Measurements from ENCODE around the gene PDE2A. TPM values are rescaled to one million over a fixed set of nuclear protein-coding genes. Genes with fewer than 3 reads are reported as not detected.

The PDE2A gene
- total and polyA plus RNA-seq, 10 of the 15 experiments (the other 5 are each of a cell fraction or from before 2014, with no cell fraction given) = 0.06 to 0.15 (median 0.11) TPM; not detected in 6

- TF ChIP-seq E2F4 (IDR thresholded peaks at IDR 0.05; ENCODE audit: low read depth, low read length) = no peak
- no peak for TF ChIP-seq GATAD2B (conservative IDR thresholded peaks at IDR 0.05; ENCODE audit: low read depth)
- no peak for TF ChIP-seq LARP7 (IDR thresholded peaks at IDR 0.05)
- no peak for TF ChIP-seq NKRF (conservative IDR thresholded peaks at IDR 0.05)
- TF ChIP-seq NR2F1 (conservative IDR thresholded peaks at IDR 0.05) = peak; percentile 90
- TF ChIP-seq ESRRA (IDR thresholded peaks at IDR 0.05; ENCODE audit: low read length) = peak; percentile 87; the same call in 1 of the 2 replicates
- TF ChIP-seq BRCA1 (IDR thresholded peaks at IDR 0.05; ENCODE audit: low read depth, low read length) = no peak
- TF ChIP-seq MLLT1 (IDR thresholded peaks at IDR 0.05) = peak; percentile 36; the same call in 1 of the 2 replicates
- TF ChIP-seq RFX5 (IDR thresholded peaks at IDR 0.05; ENCODE audit: low read depth, low read length) = no peak
- peak; percentile 58; the same call in 1 of the 2 replicates for TF ChIP-seq PKNOX1 (IDR thresholded peaks at IDR 0.05)
Measured at GRCh38 chr11:72719144-72719543, 44.9 kb upstream of the PDE2A start (continued).
